ENCODE measurements around the gene NAP1L1. TPM values are rescaled to one million over a fixed set of nuclear protein-coding genes. Genes with fewer than 3 reads are reported as not detected.

NAP1L1 gene
- total RNA-seq, 1 experiment from 2014 or later: 493 TPM

DNA sequence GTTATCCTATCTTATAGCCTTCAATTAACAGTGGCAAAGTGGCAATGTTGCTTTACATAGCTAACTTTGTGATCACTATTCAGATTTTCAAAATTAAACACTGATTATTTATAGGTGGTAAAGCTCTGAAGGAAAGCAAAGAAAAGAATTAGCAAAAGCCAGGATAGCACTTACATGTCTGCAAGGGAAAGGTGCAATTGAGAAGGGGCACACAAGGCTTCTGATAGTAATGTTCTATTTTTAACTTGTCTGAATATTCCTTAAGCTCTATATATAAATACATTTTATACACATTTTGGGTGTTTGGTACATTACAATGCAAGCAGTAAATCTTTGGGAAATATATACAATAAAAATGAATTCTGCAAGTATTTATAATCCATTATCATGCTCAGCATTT lies 10.9 kb downstream of the NAP1L1 start:
- Mint-ChIP-seq H3K4me1 (ENCODE audit: insufficient read depth, unreplicated experiment) (peaks cover 35% of the 10 kb centered on the region), H3K9me3 (ENCODE audit: unreplicated experiment) (peaks cover 5% of the 10 kb centered on the region), H3K27me3 (ENCODE audit: insufficient read depth, unreplicated experiment) (no peaks in the 10 kb centered on the region), H3K36me3 (ENCODE audit: insufficient read depth, unreplicated experiment) (peaks cover 44% of the 10 kb centered on the region), H3K4me3 (ENCODE audit: unreplicated experiment) (no peak overlapping the region), H3K27ac (ENCODE audit: low read depth, unreplicated experiment) (no peak overlapping the region)
- intact Hi-C loops (cut with micrococcal nuclease): no loop called here
- ChIA-PET POLR2A (interaction anchor here (0.6 to 1.9 kb wide), 5 partner anchors 9 to 660 kb away, joined by 3 to 9 read pairs (median 5); no protein-coding TSS in a partner anchor), CTCF (interaction anchor here (1.6 kb wide), 1 partner anchor 274 kb away, joined by 4 read pairs; the partner anchor contains the start of gene BBS10)
- no peak for DNase-seq (ENCODE audit: unreplicated experiment)
- no TSS peak for BruUV-seq (replicated peaks)
- TF ChIP-seq, protein P1, sequence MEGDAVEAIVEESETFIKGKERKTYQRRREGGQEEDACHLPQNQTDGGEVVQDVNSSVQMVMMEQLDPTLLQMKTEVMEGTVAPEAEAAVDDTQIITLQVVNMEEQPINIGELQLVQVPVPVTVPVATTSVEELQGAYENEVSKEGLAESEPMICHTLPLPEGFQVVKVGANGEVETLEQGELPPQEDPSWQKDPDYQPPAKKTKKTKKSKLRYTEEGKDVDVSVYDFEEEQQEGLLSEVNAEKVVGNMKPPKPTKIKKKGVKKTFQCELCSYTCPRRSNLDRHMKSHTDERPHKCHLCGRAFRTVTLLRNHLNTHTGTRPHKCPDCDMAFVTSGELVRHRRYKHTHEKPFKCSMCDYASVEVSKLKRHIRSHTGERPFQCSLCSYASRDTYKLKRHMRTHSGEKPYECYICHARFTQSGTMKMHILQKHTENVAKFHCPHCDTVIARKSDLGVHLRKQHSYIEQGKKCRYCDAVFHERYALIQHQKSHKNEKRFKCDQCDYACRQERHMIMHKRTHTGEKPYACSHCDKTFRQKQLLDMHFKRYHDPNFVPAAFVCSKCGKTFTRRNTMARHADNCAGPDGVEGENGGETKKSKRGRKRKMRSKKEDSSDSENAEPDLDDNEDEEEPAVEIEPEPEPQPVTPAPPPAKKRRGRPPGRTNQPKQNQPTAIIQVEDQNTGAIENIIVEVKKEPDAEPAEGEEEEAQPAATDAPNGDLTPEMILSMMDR (IDR thresholded peaks at IDR 0.05; ENCODE audit: unreplicated experiment): no peak

DNA sequence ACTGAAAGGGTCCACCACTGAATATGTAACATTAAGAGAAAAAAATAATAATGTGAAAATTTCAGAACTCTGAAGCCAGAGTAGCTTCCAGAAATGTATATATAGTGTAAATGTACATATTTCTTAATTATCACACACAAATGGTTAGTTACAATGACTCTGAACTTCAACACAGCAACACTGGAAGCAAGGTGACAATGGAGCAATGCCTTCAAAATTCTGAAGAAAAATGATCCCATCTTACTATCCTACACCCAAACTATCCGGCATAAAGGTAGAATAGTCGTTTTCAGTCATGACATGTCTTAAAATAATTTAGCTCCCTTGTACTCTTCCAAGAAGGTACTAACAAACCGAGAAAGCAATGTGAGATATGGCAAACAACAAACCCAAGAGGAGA lies 11.9 kb downstream of the NAP1L1 start:
- CTCF ChIA-PET: interaction anchor here (0.7 kb wide), 1 partner anchor 10 kb away, joined by 3 read pairs; no protein-coding TSS in a partner anchor
- no peaks in the 10 kb centered on the region for H3K27me3 Mint-ChIP-seq (ENCODE audit: insufficient read depth, unreplicated experiment)
- no TSS peak for BruUV-seq (replicated peaks)

DNA sequence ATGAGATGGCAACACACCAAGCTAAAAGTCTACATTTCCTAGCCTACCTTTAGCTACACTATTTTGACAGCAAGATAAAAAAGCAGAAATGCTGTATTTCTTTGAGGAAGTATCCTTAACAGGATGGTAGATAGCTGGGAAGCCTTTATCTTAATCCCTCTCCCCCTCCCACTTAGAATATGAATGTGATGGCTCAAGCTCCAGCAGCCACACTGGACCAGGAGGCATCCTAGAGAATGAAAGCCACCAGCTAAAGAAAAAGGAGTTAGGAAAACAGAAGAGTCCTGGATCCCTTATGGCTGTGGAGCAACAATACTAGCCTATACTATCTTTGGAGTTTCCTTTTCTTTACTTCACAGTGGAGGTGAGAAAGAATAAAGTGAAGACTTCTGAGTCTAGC lies 15.1 kb downstream of the NAP1L1 start:
- H3K27ac Mint-ChIP-seq (ENCODE audit: low read depth, unreplicated experiment): peak overlapping the region; percentile 70
- no peak overlapping the region for H3K4me3 Mint-ChIP-seq (ENCODE audit: unreplicated experiment)
- no peaks in the 10 kb centered on the region for H3K27me3 Mint-ChIP-seq (ENCODE audit: insufficient read depth, unreplicated experiment)
- ChIA-PET CTCF (interaction anchor here (0.6 to 1.8 kb wide), 5 partner anchors 11 to 532 kb away, joined by 3 to 6 read pairs (median 4); no protein-coding TSS in a partner anchor), POLR2A (interaction anchor here (1.4 to 1.5 kb wide), 2 partner anchors 11 to 13 kb away, joined by 3 read pairs; no protein-coding TSS in a partner anchor)
- TF ChIP-seq, protein P1 (IDR thresholded peaks at IDR 0.05; ENCODE audit: unreplicated experiment): no peak
- H3K4me1 Mint-ChIP-seq (ENCODE audit: insufficient read depth, unreplicated experiment): peaks cover 37% of the 10 kb centered on the region
- intact Hi-C loops (cut with micrococcal nuclease): no loop called here
- no peak for DNase-seq (ENCODE audit: unreplicated experiment)
- H3K9me3 Mint-ChIP-seq (ENCODE audit: unreplicated experiment): peaks cover 15% of the 10 kb centered on the region
- H3K36me3 Mint-ChIP-seq (ENCODE audit: insufficient read depth, unreplicated experiment): peaks cover 81% of the 10 kb centered on the region
- BruUV-seq (replicated peaks): no TSS peak

More for the DNA sequence above, 11.9 kb downstream of the NAP1L1 start:
- no peak for DNase-seq (ENCODE audit: unreplicated experiment)
- Mint-ChIP-seq H3K4me3 (ENCODE audit: unreplicated experiment) (no peak overlapping the region), H3K36me3 (ENCODE audit: insufficient read depth, unreplicated experiment) (peaks cover 49% of the 10 kb centered on the region), H3K4me1 (ENCODE audit: insufficient read depth, unreplicated experiment) (peaks cover 40% of the 10 kb centered on the region), H3K27ac (ENCODE audit: low read depth, unreplicated experiment) (no peak overlapping the region), H3K9me3 (ENCODE audit: unreplicated experiment) (no peaks in the 10 kb centered on the region)
- intact Hi-C loops (cut with micrococcal nuclease): no loop called here
- TF ChIP-seq, protein P1 (IDR thresholded peaks at IDR 0.05; ENCODE audit: unreplicated experiment): no peak
- POLR2A ChIA-PET: interaction anchor here (1.2 kb wide), 1 partner anchor 274 kb away, joined by 5 read pairs; no protein-coding TSS in a partner anchor

DNA sequence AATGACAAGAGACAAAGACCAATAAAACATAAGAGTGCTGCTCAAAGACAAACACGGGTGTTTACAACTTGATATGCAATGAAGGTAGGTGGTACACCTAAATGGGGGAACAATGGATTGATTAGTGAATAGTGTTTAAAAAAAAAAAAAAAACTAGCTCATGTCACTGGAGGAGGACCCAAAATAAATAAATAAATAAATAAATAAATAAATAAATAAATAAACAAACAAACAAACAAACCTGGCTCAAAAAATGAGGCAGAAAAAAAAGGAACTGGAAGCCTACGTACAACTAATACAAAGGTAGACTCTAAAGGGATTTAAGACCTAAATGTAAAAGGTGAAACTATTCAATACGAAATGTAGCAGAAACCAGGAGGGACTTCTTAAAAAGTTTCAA lies 18.6 kb downstream of the NAP1L1 start:
- H3K4me3 Mint-ChIP-seq (ENCODE audit: unreplicated experiment): no peak overlapping the region
- peaks cover 20% of the 10 kb centered on the region for H3K9me3 Mint-ChIP-seq (ENCODE audit: unreplicated experiment)
- TF ChIP-seq, protein P1 (IDR thresholded peaks at IDR 0.05; ENCODE audit: unreplicated experiment): no peak
- intact Hi-C loops (cut with micrococcal nuclease): no loop called here
- POLR2A ChIA-PET: interaction anchor here (1.9 kb wide), 1 partner anchor 11 kb away, joined by 6 read pairs; no protein-coding TSS in a partner anchor
- BruUV-seq (replicated peaks): no TSS peak
- DNase-seq (ENCODE audit: unreplicated experiment): no peak
- CTCF ChIA-PET: interaction anchor here (0.6 to 1.6 kb wide), 2 partner anchors 443 to 669 kb away, joined by 3 to 6 read pairs; no protein-coding TSS in a partner anchor
- peaks cover 88% of the 10 kb centered on the region for H3K36me3 Mint-ChIP-seq (ENCODE audit: insufficient read depth, unreplicated experiment)
- no peak overlapping the region for H3K27ac Mint-ChIP-seq (ENCODE audit: low read depth, unreplicated experiment)
- H3K27me3 Mint-ChIP-seq (ENCODE audit: insufficient read depth, unreplicated experiment): no peaks in the 10 kb centered on the region
- peaks cover 28% of the 10 kb centered on the region for H3K4me1 Mint-ChIP-seq (ENCODE audit: insufficient read depth, unreplicated experiment)

Data from MCF 10A (cell line).